ENCODE data around the gene PPP6R2. TPM values are rescaled to one million over a fixed set of nuclear protein-coding genes. Genes with fewer than 3 reads are reported as not detected.

Gene PPP6R2
- total and polyA plus RNA-seq, 10 donors, result 23.6 to 76.2 (median 62.1) TPM

DNA sequence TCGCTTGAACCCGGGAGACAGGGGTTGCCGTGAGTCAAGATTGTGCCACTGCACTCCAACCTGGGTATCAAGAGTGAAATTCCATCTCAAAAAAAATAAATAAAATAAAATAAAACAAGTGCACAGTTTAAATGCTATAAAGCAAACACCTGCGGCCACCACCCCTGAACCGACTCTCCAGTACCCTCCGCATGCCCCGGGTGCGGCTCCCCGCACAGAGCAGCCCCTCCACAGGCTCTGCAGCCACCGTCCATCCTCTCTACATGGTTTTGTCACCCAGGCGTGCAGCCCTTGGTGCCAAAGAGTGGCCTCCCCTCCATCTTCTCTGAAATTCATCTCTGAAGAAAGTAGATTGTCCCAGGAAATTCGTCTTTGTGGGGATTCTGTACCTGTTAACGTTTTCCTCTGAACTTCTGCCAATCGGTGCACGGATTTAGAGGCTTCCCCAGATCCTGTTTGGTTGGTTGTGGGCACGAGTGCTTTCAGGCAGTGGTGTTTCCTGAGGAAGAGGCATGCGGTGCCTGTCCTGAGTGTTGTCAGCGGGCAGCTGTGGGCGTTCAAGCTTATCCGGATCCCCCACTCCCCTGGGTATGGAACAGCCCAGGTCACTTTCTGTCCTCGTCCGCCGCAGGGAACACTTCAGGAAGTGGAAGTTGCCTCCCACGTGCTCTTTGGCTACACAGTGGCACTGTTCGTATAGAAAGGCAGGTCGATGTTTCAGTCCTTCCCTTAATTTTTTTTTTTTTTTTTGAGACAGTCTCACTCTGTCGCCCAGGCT, 147.6 kb downstream of the PPP6R2 start:
- no peak for DNase-seq
- peaks cover 0 to 11% (median 8%) of the 10 kb centered on the region in 6 donors for H3K4me1 ChIP-seq
- H3K4me3 ChIP-seq, result no peak overlapping the region
- H3K27me3 ChIP-seq (replicated peaks in 1 of 7), result peaks cover 0 to 34% (median 0%) of the 10 kb centered on the region in 7 donors
- no peaks in the 10 kb centered on the region for H3K36me3 ChIP-seq
- 34 to 43% (median 37%) methylated on average over 27 of the region's 27 CpGs for WGBS, 5 donors
- TF ChIP-seq POLR2AphosphoS5 (IDR thresholded peaks at IDR 0.05), result peak in 1 of 3 donors; percentile 31
- TF ChIP-seq POLR2A (IDR thresholded peaks at IDR 0.05), result no peak
- H3K9me3 ChIP-seq, result no peaks in the 10 kb centered on the region
- intact Hi-C loops (cut with DNase I; ENCODE audit: low total_unique reads), result loop anchor here (10.0 kb wide), 1 partner anchor 246 kb away; the partner anchor contains the start of gene TUBGCP6
- H3K27ac ChIP-seq, result no peak overlapping the region

Other genes starting within 250 kb of the PPP6R2 start
- gene PANX2, start 172.6 kb upstream of the PPP6R2 start, total RNA-seq, result 1 to 10 TPM in 6 of 7 donors, under 1 TPM in 1; 0.39 to 4.6 (median 2.4) TPM
- under 1 TPM; 0.11 to 0.67 (median 0.24) TPM for gene PANX2, start 172.6 kb upstream of the PPP6R2 start, polyA plus RNA-seq
- gene TRABD, start 157.4 kb upstream of the PPP6R2 start, total RNA-seq, result 10 to 100 TPM; 49.8 to 66.5 (median 57.7) TPM
- gene TRABD, start 157.4 kb upstream of the PPP6R2 start, polyA plus RNA-seq, result 10 to 100 TPM; 43.3 to 85.8 (median 77.9) TPM
- gene SELENOO, start 142.3 kb upstream of the PPP6R2 start, total RNA-seq, result 10 to 100 TPM; 25.4 to 31.7 (median 29.3) TPM
- 10 to 100 TPM; 26.2 to 70.8 (median 47.0) TPM for gene SELENOO, start 142.3 kb upstream of the PPP6R2 start, polyA plus RNA-seq
- gene TUBGCP6, start 98.3 kb upstream of the PPP6R2 start, total RNA-seq, result 10 to 100 TPM; 65.2 to 98.0 (median 69.4) TPM
- 10 to 100 TPM; 36.0 to 70.7 (median 69.2) TPM for gene TUBGCP6, start 98.3 kb upstream of the PPP6R2 start, polyA plus RNA-seq
- gene HDAC10, start 92.1 kb upstream of the PPP6R2 start, total RNA-seq, result 100 to 1,000 TPM in 1 of 7 donors, 10 to 100 TPM in 6; 63.6 to 108 (median 70.2) TPM
- 10 to 100 TPM; 25.0 to 69.9 (median 44.7) TPM for gene HDAC10, start 92.1 kb upstream of the PPP6R2 start, polyA plus RNA-seq
- 10 to 100 TPM in 2 of 7 donors, 1 to 10 TPM in 5; 3.9 to 11.6 (median 6.4) TPM for gene MAPK12, start 81.6 kb upstream of the PPP6R2 start, total RNA-seq
- 10 to 100 TPM in 1 of 3 donors, 1 to 10 TPM in 2; 6.9 to 11.0 (median 9.0) TPM for gene MAPK12, start 81.6 kb upstream of the PPP6R2 start, polyA plus RNA-seq
- gene MAPK11, start 72.9 kb upstream of the PPP6R2 start, total RNA-seq, result 10 to 100 TPM in 3 of 7 donors, 1 to 10 TPM in 4; 5.2 to 20.7 (median 9.3) TPM
- 10 to 100 TPM; 10.7 to 25.3 (median 21.0) TPM for gene MAPK11, start 72.9 kb upstream of the PPP6R2 start, polyA plus RNA-seq
- 100 to 1,000 TPM; 175 to 382 (median 278) TPM for gene PLXNB2, start 35.7 kb upstream of the PPP6R2 start, total RNA-seq
- 100 to 1,000 TPM in 1 of 3 donors, 10 to 100 TPM in 2; 41.9 to 113 (median 68.3) TPM for gene PLXNB2, start 35.7 kb upstream of the PPP6R2 start, polyA plus RNA-seq
- 1 to 10 TPM; 4.5 to 8.9 (median 6.0) TPM for gene DENND6B, start 16.3 kb upstream of the PPP6R2 start, total RNA-seq
- 10 to 100 TPM in 1 of 3 donors, 1 to 10 TPM in 2; 6.4 to 10.4 (median 9.9) TPM for gene DENND6B, start 16.3 kb upstream of the PPP6R2 start, polyA plus RNA-seq
- 10 to 100 TPM; 65.2 to 96.9 (median 78.9) TPM for gene SBF1, start 131.7 kb downstream of the PPP6R2 start, total RNA-seq
- gene SBF1, start 131.7 kb downstream of the PPP6R2 start, polyA plus RNA-seq, result 10 to 100 TPM; 35.7 to 63.3 (median 36.8) TPM
- gene ADM2, start 138.2 kb downstream of the PPP6R2 start, total RNA-seq, result 1 to 10 TPM; 1.2 to 3.5 (median 2.6) TPM
- 1 to 10 TPM in 2 of 3 donors, under 1 TPM in 1; 0.74 to 2.1 (median 1.3) TPM for gene ADM2, start 138.2 kb downstream of the PPP6R2 start, polyA plus RNA-seq
- 1 to 10 TPM in 1 of 7 donors, not detected in 6; 2.2 TPM for gene MIOX, start 143.5 kb downstream of the PPP6R2 start, total RNA-seq
- gene MIOX, start 143.5 kb downstream of the PPP6R2 start, polyA plus RNA-seq, result under 1 TPM; 0.24 to 0.26 (median 0.26) TPM
- 10 to 100 TPM; 62.5 to 81.1 (median 72.2) TPM for gene LMF2, start 164.4 kb downstream of the PPP6R2 start, total RNA-seq
- gene LMF2, start 164.4 kb downstream of the PPP6R2 start, polyA plus RNA-seq, result 10 to 100 TPM; 36.6 to 71.2 (median 45.0) TPM
- 10 to 100 TPM; 33.9 to 48.0 (median 38.1) TPM for gene NCAPH2, start 164.9 kb downstream of the PPP6R2 start, total RNA-seq
- gene NCAPH2, start 164.9 kb downstream of the PPP6R2 start, polyA plus RNA-seq, result 10 to 100 TPM; 31.4 to 43.1 (median 35.0) TPM
- gene SCO2, start 182.3 kb downstream of the PPP6R2 start, total RNA-seq, result 1 to 10 TPM in 6 of 7 donors, not detected in 1; 1.2 to 7.4 (median 5.0) TPM
- 10 to 100 TPM in 2 of 3 donors, 1 to 10 TPM in 1; 4.4 to 12.7 (median 12.0) TPM for gene SCO2, start 182.3 kb downstream of the PPP6R2 start, polyA plus RNA-seq
- gene TYMP, start 186.7 kb downstream of the PPP6R2 start, total RNA-seq, result 100 to 1,000 TPM in 6 of 7 donors, 10 to 100 TPM in 1; 73.7 to 284 (median 152) TPM
- 100 to 1,000 TPM in 1 of 3 donors, 10 to 100 TPM in 2; 88.3 to 166 (median 92.3) TPM for gene TYMP, start 186.7 kb downstream of the PPP6R2 start, polyA plus RNA-seq
- 1 to 10 TPM; 2.6 to 5.0 (median 3.4) TPM for gene KLHDC7B, start 202.6 kb downstream of the PPP6R2 start, total RNA-seq
- gene KLHDC7B, start 202.6 kb downstream of the PPP6R2 start, polyA plus RNA-seq, result 1 to 10 TPM; 2.6 to 3.8 (median 3.5) TPM
- 1 to 10 TPM in 1 of 7 donors, not detected in 6; 3.0 TPM for gene SYCE3, start 219.6 kb downstream of the PPP6R2 start, total RNA-seq
- gene SYCE3, start 219.6 kb downstream of the PPP6R2 start, polyA plus RNA-seq, result under 1 TPM in 1 of 3 donors, not detected in 2; 0.50 TPM
- 10 to 100 TPM; 25.0 to 46.4 (median 31.5) TPM for gene CPT1B, start 235.1 kb downstream of the PPP6R2 start, total RNA-seq
- 10 to 100 TPM; 23.6 to 55.3 (median 37.0) TPM for gene CPT1B, start 235.1 kb downstream of the PPP6R2 start, polyA plus RNA-seq
- 100 to 1,000 TPM in 5 of 7 donors, 10 to 100 TPM in 2; 94.4 to 142 (median 111) TPM for gene CHKB, start 239.5 kb downstream of the PPP6R2 start, total RNA-seq
- gene CHKB, start 239.5 kb downstream of the PPP6R2 start, polyA plus RNA-seq, result 100 to 1,000 TPM; 161 to 502 (median 339) TPM

Measured in spleen (tissue), 11 donors.